Subcutaneous abdominal adipose tissue (tissue), 5 donors: ENCODE results near the gene GDF2.

ENCODE experiments used
- H3K27ac ChIP-seq: one replicate; pipeline ENCODE4 v1.7.0; 2013; ENCODE audit warnings: low read depth, mild to moderate bottlenecking, inconsistent platforms, low read length, moderate library complexity
- H3K27me3 ChIP-seq, 5 donors: one replicate each; pipeline ENCODE4 v1.7.0; 2013; ENCODE audit warnings: low read length in 5 of 5, inconsistent platforms in 1 of 5; ENCODE audit not compliant: control insufficient read depth in 5 of 5, insufficient read depth in 4 of 5
- H3K36me3 ChIP-seq, 5 donors: one replicate each; pipeline ENCODE4 v1.7.0; 2013; ENCODE audit warnings: low read length in 5 of 5; ENCODE audit not compliant: control insufficient read depth in 5 of 5, insufficient read depth in 5 of 5
- H3K4me1 ChIP-seq, 5 donors: one replicate each; pipeline ENCODE4 v1.7.0; 2013; ENCODE audit warnings: low read length in 5 of 5, mild to moderate bottlenecking in 3 of 5, moderate library complexity in 1 of 5; ENCODE audit not compliant: control insufficient read depth in 5 of 5, insufficient read depth in 5 of 5
- H3K4me3 ChIP-seq, 5 donors: one replicate each; pipeline ENCODE4 v1.7.0; 2013; ENCODE audit warnings: low read length in 5 of 5, low read depth in 1 of 5
- H3K9ac ChIP-seq, 5 donors: one replicate each; pipeline ENCODE4 v1.7.0; 2013; ENCODE audit warnings: low read length in 5 of 5, mild to moderate bottlenecking in 4 of 5, moderate library complexity in 3 of 5
- H3K9me3 ChIP-seq, 5 donors: one replicate each; pipeline ENCODE4 v1.7.0; 2013; ENCODE audit warnings: low read length in 5 of 5; ENCODE audit not compliant: control insufficient read depth in 5 of 5
- donor health status: healthy.
- donor health status: healthy.
- donor health status: healthy.
- donor health status: healthy.
- donor health status: healthy.

Gene GDF2

GRCh38 chr10:47371629-47372485 is 49.6 kb downstream of the GDF2 start:
- peaks cover 0 to 3% (median 0%) of the 10 kb centered on the region in 5 donors for H3K27me3 ChIP-seq
- H3K4me3 ChIP-seq: no peak overlapping the region
- peaks cover 0 to 20% (median 13%) of the 10 kb centered on the region in 5 donors for H3K4me1 ChIP-seq
- H3K9ac ChIP-seq: no peak overlapping the region
- no peaks in the 10 kb centered on the region for H3K36me3 ChIP-seq
- no peaks in the 10 kb centered on the region for H3K9me3 ChIP-seq
- H3K27ac ChIP-seq: no peak overlapping the region

GRCh38 chr10:47372726-47373125 is 50.5 kb downstream of the GDF2 start:
- H3K27me3 ChIP-seq: peaks cover 0 to 8% (median 0%) of the 10 kb centered on the region in 5 donors
- H3K36me3 ChIP-seq: no peaks in the 10 kb centered on the region
- H3K27ac ChIP-seq: no peak overlapping the region
- peaks cover 0 to 20% (median 13%) of the 10 kb centered on the region in 5 donors for H3K4me1 ChIP-seq
- no peak overlapping the region for H3K4me3 ChIP-seq
- H3K9ac ChIP-seq: no peak overlapping the region
- H3K9me3 ChIP-seq: no peaks in the 10 kb centered on the region

GRCh38 chr10:47374611-47375536 is 52.6 kb downstream of the GDF2 start:
- H3K27ac ChIP-seq: no peak overlapping the region
- H3K27me3 ChIP-seq: peaks cover 0 to 12% (median 0%) of the 10 kb centered on the region in 5 donors
- no peak overlapping the region for H3K9ac ChIP-seq
- H3K4me3 ChIP-seq: peak overlapping the region in 2 of 5 donors; percentile 40 to 42
- H3K4me1 ChIP-seq: peaks cover 0 to 20% (median 13%) of the 10 kb centered on the region in 5 donors
- no peaks in the 10 kb centered on the region for H3K9me3 ChIP-seq
- no peaks in the 10 kb centered on the region for H3K36me3 ChIP-seq

- Histone ChIP-seq H3K27me3 (peaks cover 0 to 12% (median 0%) of the 10 kb centered on the region in 5 donors), H3K4me1 (peaks cover 0 to 18% (median 13%) of the 10 kb centered on the region in 5 donors), H3K36me3 (no peaks in the 10 kb centered on the region), H3K4me3 (no peak overlapping the region), H3K9me3 (no peaks in the 10 kb centered on the region), H3K27ac (no peak overlapping the region), H3K9ac (no peak overlapping the region)
Observed at GRCh38 chr10:47376522-47377220, 54.4 kb downstream of the GDF2 start.
